PC-3 (cell line): ENCODE results near the gene LRBA.

ENCODE experiments used
- CTCF ChIP-seq: fragments of 300-600 bp; sonication (generic); conservative IDR thresholded peaks from 2 replicates; pipeline ENCODE4 v1.5.1; 2017; ENCODE audit warnings: antibody characterized with exemption, low read depth, mild to moderate bottlenecking, low read length
- EZH2 ChIP-seq: fragments of 300-600 bp; sonication (generic); IDR thresholded peaks from one replicate; pipeline ENCODE4 v1.6.1; 2017; ENCODE audit warnings: antibody characterized with exemption, mild to moderate bottlenecking, low read length; ENCODE audit not compliant: unreplicated experiment

- no peak for TF ChIP-seq CTCF
- no peak for TF ChIP-seq EZH2
Measured at GRCh38 chr4:150253965-150254630, 761.0 kb downstream of the LRBA start.
